ENCODE data around the gene PPP6R2.
A peak's percentile ranks its signal among the peaks of the same experiment; 100 is the strongest.
"Not testable (repeated sequence)": the region's sequence is repeated elsewhere in the genome, so short reads cannot be mapped to it uniquely, and the experiment has no call there.

Gene PPP6R2

GRCh38 chr22:50317674-50318073 lies 25.5 kb upstream of the PPP6R2 start:
- DNase-seq (ENCODE audit: low read depth): no peak

- DNase-seq (ENCODE audit: low read depth): no peak
Observed at GRCh38 chr22:50318356-50318697, 24.8 kb upstream of the PPP6R2 start.

GRCh38 chr22:50318698-50319411 lies 24.3 kb upstream of the PPP6R2 start:
- no peak for DNase-seq (ENCODE audit: low read depth)

DNA sequence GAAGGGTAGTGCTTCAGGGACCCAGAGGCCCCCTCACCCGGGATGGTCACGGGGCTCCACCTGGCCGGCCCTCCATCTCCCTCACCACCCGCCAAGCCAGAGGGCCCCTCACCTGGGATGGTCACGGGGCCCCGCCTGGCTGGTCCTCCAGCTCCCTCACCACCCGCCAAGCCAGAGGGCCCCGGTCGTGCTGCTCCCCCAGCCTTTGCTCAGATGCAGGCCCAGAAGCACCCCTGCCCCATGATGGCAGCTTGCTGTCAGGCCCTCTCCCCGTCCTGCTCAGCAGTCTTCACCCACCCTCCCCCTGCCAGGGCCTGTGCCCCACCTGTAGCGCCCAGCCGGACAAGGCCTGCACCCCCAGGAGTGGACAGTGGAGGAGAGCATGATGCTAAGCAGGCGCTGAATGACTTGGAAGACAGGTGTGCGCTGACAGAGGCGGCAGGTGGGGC lies 23.6 kb upstream of the PPP6R2 start:
- no peak for DNase-seq (ENCODE audit: low read depth)

- no peak for DNase-seq (ENCODE audit: low read depth)
Observed at GRCh38 chr22:50320116-50320515, 23.0 kb upstream of the PPP6R2 start.

DNA sequence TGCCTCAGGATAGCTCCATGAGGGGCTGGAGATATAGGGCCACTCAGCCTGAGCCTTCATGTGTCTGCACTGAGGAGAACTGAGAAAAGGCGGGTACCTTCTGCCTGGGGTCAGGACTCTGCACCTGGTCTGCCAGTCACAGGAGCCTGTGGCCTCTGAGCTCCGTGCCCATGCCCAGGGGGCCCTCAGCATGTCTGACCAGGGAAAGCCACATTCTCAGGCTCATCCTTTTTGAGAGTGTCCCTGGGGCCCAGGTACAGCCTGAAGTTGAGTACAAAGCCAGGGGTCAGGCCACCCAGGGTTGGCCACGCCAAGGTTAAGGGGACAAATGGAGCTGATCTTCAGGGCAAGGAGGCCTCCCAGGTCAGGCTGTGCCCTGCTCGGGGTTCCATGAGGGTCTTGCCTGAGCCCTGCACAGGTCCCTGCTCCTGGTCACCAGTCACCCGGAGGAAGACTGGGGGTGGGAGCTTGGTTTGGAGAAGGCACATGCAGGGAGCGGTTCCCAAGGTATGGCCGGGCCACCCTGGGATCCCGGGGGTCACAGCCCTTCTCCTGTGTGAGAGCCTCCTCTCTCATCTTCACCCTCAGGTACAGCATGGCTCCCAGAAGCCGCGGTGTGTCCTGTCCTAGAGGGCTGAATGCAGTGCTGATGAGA lies 22.3 kb upstream of the PPP6R2 start:
- no peak for DNase-seq (ENCODE audit: low read depth)

- not testable (repeated sequence) for DNase-seq (ENCODE audit: low read depth)
Observed at GRCh38 chr22:50322382-50323104, 20.6 kb upstream of the PPP6R2 start.

- no peak for DNase-seq (ENCODE audit: low read depth)
Observed at GRCh38 chr22:50323900-50324299, 19.2 kb upstream of the PPP6R2 start.

- no peak for DNase-seq (ENCODE audit: low read depth)
Observed at GRCh38 chr22:50325444-50326224, 17.5 kb upstream of the PPP6R2 start.

DNA sequence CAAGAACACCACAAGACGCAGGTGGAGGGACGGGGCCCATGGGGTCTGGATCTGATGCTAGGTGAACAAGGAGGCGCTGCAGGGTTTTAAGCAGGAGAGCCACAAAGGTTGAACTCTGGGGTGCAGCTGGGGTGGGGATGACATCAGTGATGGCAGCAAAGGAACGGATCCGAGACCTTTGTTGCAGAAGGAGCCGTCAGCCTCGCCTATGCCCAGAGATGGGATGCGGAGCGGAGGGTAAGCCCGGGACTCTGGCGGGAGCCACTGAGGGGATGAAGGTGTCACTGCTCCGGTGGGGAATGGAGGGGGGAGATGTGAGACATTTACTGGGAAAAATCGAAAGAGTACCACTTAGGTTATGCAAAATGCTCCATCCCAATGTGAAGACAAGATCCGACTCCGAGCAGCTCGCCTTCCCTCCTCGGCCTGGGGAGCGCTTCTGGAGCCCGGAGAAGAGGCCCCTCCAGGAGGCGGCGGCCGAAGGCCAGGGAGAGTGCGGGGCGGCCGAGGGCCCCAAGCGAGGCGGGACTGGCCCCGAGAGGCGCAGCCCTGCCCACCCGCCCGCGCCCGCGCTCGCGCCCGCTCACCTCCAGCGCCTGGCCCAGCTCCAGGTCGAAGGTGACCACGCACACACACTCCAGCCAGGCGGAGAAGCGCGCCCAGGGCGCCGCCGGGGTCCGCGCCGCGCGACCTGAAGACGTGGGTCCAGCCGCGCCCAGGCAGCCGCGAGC lies 16.7 kb upstream of the PPP6R2 start:
- no peak for DNase-seq (ENCODE audit: low read depth)

DNA sequence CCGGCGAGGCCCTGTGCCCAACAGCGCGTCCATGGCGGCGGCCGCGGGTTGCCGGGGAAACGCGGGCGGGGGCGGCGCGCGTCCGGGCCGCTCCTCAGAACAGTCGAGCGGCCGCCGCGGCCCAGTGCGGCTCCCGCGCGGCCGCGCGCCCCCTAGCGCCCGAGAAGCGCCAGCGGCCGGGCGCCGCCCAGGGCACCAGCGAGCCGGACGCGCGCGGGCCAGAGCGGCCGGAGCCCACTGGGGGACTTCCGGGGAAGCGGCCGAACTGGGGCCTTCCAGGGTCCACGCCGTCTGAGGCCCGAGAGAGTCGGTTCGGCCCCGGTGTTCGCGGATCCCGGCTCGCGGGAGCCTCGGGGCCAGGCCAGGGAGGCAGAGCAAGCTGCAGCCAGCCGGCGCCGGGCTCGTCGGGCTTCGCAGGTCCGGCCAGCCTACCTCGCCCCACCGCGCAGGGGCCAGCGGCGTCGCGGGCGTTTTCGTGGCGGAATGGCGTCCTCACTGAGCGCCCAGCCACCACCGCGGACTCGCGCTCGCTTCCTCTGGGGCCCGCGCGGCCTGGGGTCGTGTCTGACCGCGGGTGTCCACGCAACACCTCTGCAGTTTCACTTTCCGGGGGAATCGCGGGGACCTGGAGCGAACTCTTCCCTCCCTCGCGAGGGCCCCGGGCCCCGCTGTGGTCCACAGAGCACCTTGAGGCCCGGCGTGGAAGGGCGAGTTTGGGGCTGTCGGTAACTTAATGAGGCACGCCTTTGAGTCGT lies 16.0 kb upstream of the PPP6R2 start, which contains the start of gene DENND6B:
Gene DENND6B (minus strand): TSS at position 57 of the 755 bp plus-strand sequence. CDS start 24 bp downstream, at position 33.
- DNase-seq (ENCODE audit: low read depth): peak; percentile 64

DNA sequence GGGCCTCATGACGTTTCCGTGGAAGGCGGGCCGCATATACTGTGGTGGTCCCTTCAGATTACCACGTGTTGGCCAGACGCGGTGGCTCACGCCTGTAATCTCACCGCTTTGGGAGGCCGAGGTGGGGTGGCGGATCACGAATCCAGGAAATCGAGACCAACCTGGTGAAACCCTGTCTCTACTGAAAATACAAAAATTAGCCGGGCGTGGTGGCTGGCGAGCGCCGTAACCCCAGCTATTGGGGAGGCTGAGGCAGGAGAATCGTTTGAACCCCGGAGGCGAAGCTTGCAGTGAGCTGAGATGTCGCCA lies 15.5 kb upstream of the PPP6R2 start:
- no peak for DNase-seq (ENCODE audit: low read depth)

DNA sequence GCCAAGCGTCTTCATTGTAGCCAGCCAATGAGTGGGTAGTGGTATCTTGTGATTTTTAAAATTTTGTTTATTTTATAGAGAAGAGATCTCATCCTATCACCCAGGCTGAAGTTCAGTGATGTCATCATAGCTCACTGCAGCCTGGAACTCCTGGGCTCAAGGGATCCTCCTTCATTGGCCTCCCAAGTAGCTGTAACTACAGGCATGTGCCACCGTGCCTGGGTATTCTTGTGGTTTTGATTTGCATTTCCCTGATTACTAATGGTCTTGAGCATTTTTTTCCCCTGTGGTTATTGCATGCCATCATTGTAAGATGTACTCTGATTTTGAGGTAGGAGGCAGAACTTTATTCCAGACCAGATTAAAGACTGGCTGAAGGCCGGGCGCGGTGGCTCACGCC lies 13.9 kb upstream of the PPP6R2 start:
- no peak for DNase-seq (ENCODE audit: low read depth)

- not testable (repeated sequence) for DNase-seq (ENCODE audit: low read depth)
Observed at GRCh38 chr22:50334433-50334832, 8.7 kb upstream of the PPP6R2 start.

GRCh38 chr22:50337262-50338041 lies 5.7 kb upstream of the PPP6R2 start:
- no peak for DNase-seq (ENCODE audit: low read depth)

GRCh38 chr22:50338042-50338573 lies 5.0 kb upstream of the PPP6R2 start:
- DNase-seq (ENCODE audit: low read depth): no peak

DNA sequence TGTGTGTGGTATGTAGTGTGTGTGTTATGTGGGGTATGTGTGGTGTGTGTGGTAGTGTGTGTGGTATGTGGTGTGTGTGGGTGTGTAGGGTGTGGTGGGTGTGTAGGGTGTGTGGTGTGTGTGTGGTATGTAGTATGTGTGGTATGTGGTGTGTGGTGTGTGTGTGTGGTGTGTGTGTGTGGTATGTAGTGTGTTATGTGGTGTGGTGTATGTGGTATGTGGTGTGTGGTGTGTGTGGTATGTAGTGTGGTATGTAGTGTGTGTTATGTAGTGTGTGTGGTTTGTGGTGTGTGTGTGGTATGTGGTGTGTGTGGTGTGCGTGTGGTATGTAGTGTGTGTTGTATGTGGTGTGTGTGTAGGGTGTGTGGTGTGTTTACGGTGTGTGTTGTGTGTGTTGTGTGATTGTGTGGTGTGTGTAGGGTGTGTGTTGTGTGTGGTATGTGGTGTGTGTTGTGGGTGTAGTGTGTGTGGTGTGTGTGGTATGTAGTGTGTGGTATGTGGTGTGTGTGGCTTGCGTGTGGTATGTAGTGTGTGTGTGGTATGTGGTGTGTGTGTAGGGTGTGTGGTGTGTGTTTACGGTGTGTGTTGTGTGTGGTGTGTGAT lies 4.2 kb upstream of the PPP6R2 start:
- no peak for DNase-seq (ENCODE audit: low read depth)

GRCh38 chr22:50339945-50340879 lies 2.9 kb upstream of the PPP6R2 start:
- no peak for DNase-seq (ENCODE audit: low read depth)
